ENCODE results near the gene RHBDL1. TPM values are rescaled to one million over a fixed set of nuclear protein-coding genes. Genes with fewer than 3 reads are reported as not detected.
A peak's percentile ranks its signal among the peaks of the same experiment; 100 is the strongest.

Gene RHBDL1
- total and polyA plus RNA-seq, 2 experiments from 2014 or later: 8.4 to 10.1 TPM

GRCh38 chr16:634996-635395, 40.5 kb upstream of the RHBDL1 start:
- H4K20me1 ChIP-seq (replicated peaks; ENCODE audit: insufficient read depth): no peaks in the 10 kb centered on the region
- no peak overlapping the region for H3K27ac ChIP-seq (ENCODE audit: low read depth)
- no peaks in the 10 kb centered on the region for H3K27me3 ChIP-seq (ENCODE audit: insufficient read depth)
- DNase-seq (ENCODE audit: low spot score) (no peak), ATAC-seq (no peak)
- TF ChIP-seq EZH2phosphoT487 (IDR thresholded peaks at IDR 0.05; ENCODE audit: unreplicated experiment): no peak
- TF ChIP-seq ETS1 (IDR thresholded peaks at IDR 0.05): no peak
- TF ChIP-seq ZNF462 (CRISPR knock-in tag; IDR thresholded peaks at IDR 0.05): no peak
- TF ChIP-seq EZH2 (IDR thresholded peaks at IDR 0.05; ENCODE audit: low read depth, unreplicated experiment): no peak
- TF ChIP-seq REST (IDR thresholded peaks at IDR 0.05; ENCODE audit: unreplicated experiment): no peak
- TF ChIP-seq JUNB (IDR thresholded peaks at IDR 0.05; ENCODE audit: unreplicated experiment): no peak
- no peak for TF ChIP-seq ZNF331 (CRISPR knock-in tag; IDR thresholded peaks at IDR 0.05; ENCODE audit: low read depth)
- Mint-ChIP-seq H3K27ac (no peak overlapping the region), H3K4me3 (peak overlapping the region; percentile 89), H3K27me3 (ENCODE audit: insufficient read depth, low read depth, poor library complexity) (peaks cover 18% of the 10 kb centered on the region), H3K36me3 (ENCODE audit: low read depth) (no peaks in the 10 kb centered on the region), H3K4me1 (peaks cover 21% of the 10 kb centered on the region), H3K9me3 (peaks cover 4% of the 10 kb centered on the region; the same call in 2 of the 3 replicates)
- H3K79me2 ChIP-seq (replicated peaks; ENCODE audit: insufficient read depth): no peaks in the 10 kb centered on the region; the same call in 1 of the 2 replicates
- H3K36me3 ChIP-seq (ENCODE audit: insufficient read depth): no peaks in the 10 kb centered on the region
- no peaks in the 10 kb centered on the region for H3K9me2 ChIP-seq (ENCODE audit: insufficient read depth)
- H3K4me3 ChIP-seq: peak overlapping the region; percentile 95; the same call in 1 of the 2 replicates
- H3K4me1 ChIP-seq (ENCODE audit: insufficient read depth): peaks cover 29% of the 10 kb centered on the region
- 0 out of 2 replicates have a peak, but pooled peaks cover 6% of the 10 kb centered on the region for H3F3A ChIP-seq (replicated peaks; ENCODE audit: low read depth)
- no peak overlapping the region for H2AFZ ChIP-seq
- peak overlapping the region; percentile 97; the same call in 1 of the 2 replicates for H3K4me2 ChIP-seq
